K562 (cell line): ENCODE measurements around the gene CELSR3. TPM values are rescaled to one million over a fixed set of nuclear protein-coding genes. Genes with fewer than 3 reads are reported as not detected.

ENCODE experiments used
- ATAC-seq: fragments of 200-7000 bp; cut with Tn5 transposase; 3 replicates; pipeline ENCODE4 v1.9.1; 2020; ENCODE audit warnings: moderate library complexity
- BruUV-seq: library from RNA; stranded (reverse); fragments of 400-500 nt; replicated peaks from 2 replicates; lab custom pipeline; 2021; lab: Mats Ljungman, UMichigan
- CTCF ChIA-PET: fragments of 300-600 bp; formaldehyde crosslinking; extraction: SDS; loops from one replicate; lab custom pipeline; 2021; ENCODE audit warnings: low intra/inter-chr PET ratio; lab: Yijun Ruan, JAX
- POLR2A ChIA-PET: fragments of 300-600, 350-650 bp; sonication (Branson Sonifier 250); formaldehyde crosslinking; extraction: SDS; loops from one replicate; lab custom pipeline; 2021; ENCODE audit warnings: antibody characterized with exemption, inconsistent platforms; lab: Yijun Ruan, JAX
- DNase-seq, 4 experiments: peaks; one replicate each; pipeline versions ENCODE4 v3.0.0 to v3.0.0-alpha.2; 2011 to 2018; ENCODE audit warnings: low spot score in 3 of 4, mixed read lengths in 3 of 4; ENCODE audit errors: extremely low read depth in 1 of 4
- FAIRE-seq: peaks from 2 replicates; lab custom pipeline; 2011; peaks lifted over from hg19 to GRCh38; lab: Jason Lieb, UNC
- H2AFZ ChIP-seq: 2 replicates; pipeline ENCODE4 v1.6.0; 2011; ENCODE audit warnings: low read depth, low read length, control low read depth, inconsistent platforms
- H3K27ac ChIP-seq: fragments of 200-600 bp; 3 replicates; pipeline ENCODE4 v1.8.0; 2011; ENCODE audit warnings: low read depth, mild to moderate bottlenecking, control low read depth, inconsistent platforms, low read length, moderate library complexity, mixed read lengths; ENCODE audit errors: extremely low read depth
- H3K27me3 ChIP-seq, 2 experiments: fragments of 300-600 bp in 1 of 2; 2 replicates in 1 of 2; 3 replicates in 1 of 2; pipeline versions ENCODE4 v1.6.0 to v1.8.0; 2011; ENCODE audit warnings: inconsistent platforms in 2 of 2, low read length in 2 of 2, mild to moderate bottlenecking in 1 of 2, mixed read lengths in 1 of 2, moderate library complexity in 1 of 2; ENCODE audit not compliant: control insufficient read depth in 2 of 2, insufficient read depth in 2 of 2
- H3K36me3 ChIP-seq: fragments of 300-600 bp; 3 replicates; pipeline ENCODE4 v1.8.0; 2011; ENCODE audit warnings: mild to moderate bottlenecking, low read length, inconsistent platforms; ENCODE audit not compliant: control insufficient read depth, insufficient read depth
- H3K4me1 ChIP-seq, 2 experiments: fragments of 200-600 bp in 1 of 2; replicated peaks in 1 of 2; 2 replicates in 1 of 2; 3 replicates in 1 of 2; pipeline versions ENCODE4 v1.5.1 to v1.8.0; 2011; ENCODE audit warnings: inconsistent platforms in 2 of 2, low read length in 2 of 2, mild to moderate bottlenecking in 1 of 2, mixed read lengths in 1 of 2, moderate library complexity in 1 of 2; ENCODE audit not compliant: control insufficient read depth in 2 of 2, insufficient read depth in 2 of 2
- H3K4me2 ChIP-seq: 2 replicates; pipeline ENCODE4 v1.6.1; 2011; ENCODE audit warnings: low read length, control low read depth, inconsistent platforms, mixed read lengths; ENCODE audit not compliant: insufficient read depth
- H3K4me3 ChIP-seq: fragments of 200-600 bp; sonication (generic), shearing (Covaris generic); 2 replicates; pipeline ENCODE4 v1.5.1; 2016; ENCODE audit warnings: control low read depth, inconsistent platforms
- H3K79me2 ChIP-seq: fragments of 200-600 bp; 3 replicates; pipeline ENCODE4 v1.8.0; 2011; ENCODE audit warnings: low read length, inconsistent platforms; ENCODE audit not compliant: control insufficient read depth, insufficient read depth
- H3K9ac ChIP-seq, 2 experiments: 2 replicates each; pipeline versions ENCODE4 v1.6.0 to v1.6.1; 2011; ENCODE audit warnings: low read depth in 2 of 2, low read length in 2 of 2, control low read depth in 1 of 2, inconsistent platforms in 1 of 2, mild to moderate bottlenecking in 1 of 2, mixed read lengths in 1 of 2; ENCODE audit not compliant: insufficient read depth in 1 of 2
- H3K9me1 ChIP-seq: one replicate; pipeline ENCODE4 v1.6.0; 2011; ENCODE audit warnings: inconsistent platforms, mild to moderate bottlenecking, low read length, moderate library complexity; ENCODE audit not compliant: control insufficient read depth, insufficient read depth
- H3K9me3 ChIP-seq: replicated peaks from 2 replicates; pipeline ENCODE4 v1.5.1; 2011; ENCODE audit warnings: low read depth, low read length, inconsistent platforms; ENCODE audit not compliant: control insufficient read depth, insufficient read depth
- H4K20me1 ChIP-seq: replicated peaks from 2 replicates; pipeline ENCODE4 v1.6.1; 2011; ENCODE audit warnings: low read length, inconsistent platforms, mixed read lengths; ENCODE audit not compliant: control insufficient read depth, insufficient read depth
- RBM14 ChIP-seq: fragments of 200-400 bp; formaldehyde crosslinking; IDR thresholded peaks from 2 replicates; pipeline ENCODE4 v1.6.1; 2018; ENCODE audit warnings: low read depth, mild to moderate bottlenecking, low read length, moderate library complexity, borderline replicate concordance; ENCODE audit not compliant: insufficient read depth
- SPI1 ChIP-seq: IDR thresholded peaks from 2 replicates; pipeline ENCODE4 v1.6.1; 2011; ENCODE audit warnings: low read depth, low read length, control low read depth, borderline replicate concordance
- STAT5A ChIP-seq: IDR thresholded peaks from 2 replicates; pipeline ENCODE4 v1.6.1; 2012; ENCODE audit warnings: low read length, inconsistent platforms, borderline replicate concordance
- ZBTB7A ChIP-seq: IDR thresholded peaks from 2 replicates; pipeline ENCODE4 v1.6.1; 2011; ENCODE audit warnings: low read depth, mild to moderate bottlenecking, low read length, moderate library complexity, borderline replicate concordance; ENCODE audit not compliant: control insufficient read depth
- ZBTB8A ChIP-seq: fragments of 450-650 bp; IDR thresholded peaks from 2 replicates; pipeline ENCODE4 v1.6.1; 2018; ENCODE audit warnings: mild to moderate bottlenecking, moderate library complexity; ENCODE audit not compliant: partially characterized antibody
- ZNF589 ChIP-seq: fragments of 200-800 bp; sonication (Bioruptor generic); IDR thresholded peaks from 2 replicates; pipeline ENCODE4 v1.6.1; 2016; ENCODE audit warnings: low read depth, missing genetic modification characterization, missing compliant biosample characterization
- WGBS: fragments of 100-300 bp; shearing (Covaris generic); methylation state at CpG from one replicate; pipeline ENCODE4 v1.1.6; 2016; ENCODE audit warnings: low coverage, mixed read lengths; ENCODE audit not compliant: insufficient coverage; ENCODE audit errors: missing lambda C conversion rate; 5-methylcytosine and 5-hydroxymethylcytosine counted together
- in situ Hi-C: fragments of 300-500 bp; cut with MboI; formaldehyde crosslinking; loops from 4 replicates; pipeline ENCODE4 v1.15.0; 2018; ENCODE audit warnings: inconsistent platforms, mixed read lengths
- intact Hi-C: fragments of 100-400 bp; cut with micrococcal nuclease; formaldehyde crosslinking; loops from 2 replicates; pipeline ENCODE4 v1.14.2; 2022
- polyA plus RNA-seq, 8 experiments: library from polyadenylated mRNA; depleted of rRNA in 4 of 8; stranded (reverse) in 5 of 8; unstranded in 3 of 8; fragments of >200 nt; fragmentation: Nextera tagmentation in 2 of 8; fragmentation: Illumina TruSeq in 1 of 8; extraction: Ambion mirVana in 2 of 8; extraction: Trizol in 1 of 8; gene quantifications; 2 replicates each; pipeline versions ENCODE4 v1.2.1 to v1.2.3, GENCODE V29; 2011 to 2014; ENCODE audit warnings: inconsistent platforms in 1 of 8, missing spikeins in 1 of 8
- total RNA-seq, 7 experiments: library from RNA; depleted of rRNA in 6 of 7; stranded (reverse); fragments of >200 nt in 6 of 7; fragmentation: Illumina TruSeq in 2 of 7; extraction: Trizol in 2 of 7; gene quantifications; 2 replicates each; pipeline versions ENCODE4 v1.2.1 to v1.2.3, GENCODE V29; 2011 to 2021; ENCODE audit warnings: low replicate concordance in 1 of 7
- TF ChIP-seq, protein P1 (sequence below): fragments of 250-450 bp; sonication (Bioruptor Pico); IDR thresholded peaks from 2 replicates; pipeline ENCODE4 v1.4.0; 2020; ENCODE audit warnings: mild to moderate bottlenecking, moderate library complexity

CELSR3 gene
- total and polyA plus RNA-seq, 9 of the 15 experiments (the other 6 are each of a cell fraction or from before 2014, with no cell fraction given) = 0.10 to 2.7 (median 0.76) TPM

DNA sequence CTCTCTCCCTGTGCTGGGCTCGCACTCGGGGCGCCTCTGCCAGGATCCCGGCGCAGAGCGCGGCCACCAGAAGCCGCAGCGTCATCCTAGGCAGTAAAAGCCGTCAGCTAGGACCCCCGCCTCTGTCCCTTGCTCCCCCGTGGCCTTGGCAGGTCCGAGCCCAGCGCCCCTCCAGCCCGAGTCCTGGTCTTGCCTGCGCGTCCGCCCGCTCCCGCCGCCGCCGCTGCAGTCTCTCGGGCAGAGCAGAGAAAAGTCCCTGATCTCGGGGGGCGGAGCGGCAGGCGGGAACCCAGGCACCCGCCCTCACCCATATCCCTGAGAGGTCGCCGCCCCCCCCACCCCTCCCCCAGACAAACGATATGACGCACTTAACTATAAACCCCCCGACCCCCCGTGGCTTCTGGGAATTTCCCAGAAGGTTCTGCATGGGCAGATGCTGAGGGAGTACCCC lies 67.6 kb downstream of the CELSR3 start, which contains the start of gene COL7A1:
TSS of gene COL7A1 (minus strand) at position 255 of the 451 bp plus-strand sequence. CDS start at position 85, 170 bp downstream.
- H3K4me3 ChIP-seq = no peak within 1 kb of the TSS
- H3K36me3 ChIP-seq = peaks cover 29% of the 10 kb centered on the region; the same call in 2 of the 3 replicates
- ChIA-PET CTCF (no interaction called here), POLR2A (interaction anchor here (0.5 kb wide), 1 partner anchor 277 kb away, joined by 3 read pairs; no protein-coding TSS in a partner anchor)
- no peaks in the 10 kb centered on the region for H3K9me1 ChIP-seq
- H2AFZ ChIP-seq = no peak within 1 kb of the TSS
- DNase-seq (peak in 1 of 4 experiments; percentile 57), FAIRE-seq (no peak), ATAC-seq (no peak)
- 9% methylated on average over 13 of the region's 35 CpGs for WGBS
- H4K20me1 ChIP-seq = no peaks in the 10 kb centered on the region
- intact Hi-C loops = no loop called here
- in situ Hi-C loops = no loop called here
- no peaks in the 10 kb centered on the region for H3K9me3 ChIP-seq
- peak within 1 kb of the TSS; percentile 39; the same call in 2 of the 3 replicates for H3K27ac ChIP-seq
- TF ChIP-seq STAT5A = no peak
- no peak for TF ChIP-seq SPI1
- TF ChIP-seq RBM14 = no peak
- TF ChIP-seq ZBTB8A = no peak
- no peak for TF ChIP-seq ZNF589 (CRISPR knock-in tag)
- TF ChIP-seq ZBTB7A = 0 out of 2 replicates have a peak, but pooled peaks have one; percentile 21
- TF ChIP-seq, protein P1, sequence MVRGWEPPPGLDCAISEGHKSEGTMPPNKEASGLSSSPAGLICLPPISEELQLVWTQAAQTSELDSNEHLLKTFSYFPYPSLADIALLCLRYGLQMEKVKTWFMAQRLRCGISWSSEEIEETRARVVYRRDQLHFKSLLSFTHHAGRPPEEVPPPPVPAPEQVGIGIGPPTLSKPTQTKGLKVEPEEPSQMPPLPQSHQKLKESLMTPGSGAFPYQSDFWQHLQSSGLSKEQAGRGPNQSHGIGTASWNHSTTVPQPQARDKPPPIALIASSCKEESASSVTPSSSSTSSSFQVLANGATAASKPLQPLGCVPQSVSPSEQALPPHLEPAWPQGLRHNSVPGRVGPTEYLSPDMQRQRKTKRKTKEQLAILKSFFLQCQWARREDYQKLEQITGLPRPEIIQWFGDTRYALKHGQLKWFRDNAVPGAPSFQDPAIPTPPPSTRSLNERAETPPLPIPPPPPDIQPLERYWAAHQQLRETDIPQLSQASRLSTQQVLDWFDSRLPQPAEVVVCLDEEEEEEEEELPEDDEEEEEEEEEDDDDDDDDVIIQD = no peak
- no TSS peak for BruUV-seq
- H3K4me2 ChIP-seq = peak within 1 kb of the TSS; percentile 8; the same call in 1 of the 2 replicates
- H3K4me1 ChIP-seq = peaks cover 12 to 48% of the 10 kb centered on the region in 2 experiments; a peak in 4 of 5 replicates
- H3K27me3 ChIP-seq = peaks cover 0 to 19% of the 10 kb centered on the region in 2 experiments; a peak in 3 of 5 replicates
- H3K9ac ChIP-seq = peak within 1 kb of the TSS in 1 of 2 experiments; percentile 61; a peak in 1 of 4 replicates
- H3K79me2 ChIP-seq = no peaks in the 10 kb centered on the region
